GM18951 (cell line): ENCODE data around the gene MTCL1.

Experiments
- POLR2A ChIP-seq: IDR thresholded peaks from 4 replicates; pipeline ENCODE4 v1.6.1; 2011; ENCODE audit warnings: mild to moderate bottlenecking; ENCODE audit not compliant: insufficient read length, insufficient read depth; ENCODE audit errors: extremely low read depth
- in situ Hi-C: fragments of 300-500 bp; cut with MboI; formaldehyde crosslinking; loops from one replicate; pipeline ENCODE4 v1.12.0; 2022; ENCODE audit warnings: low sequenced_read_pairs, mixed read lengths, inconsistent platforms; ENCODE audit not compliant: unreplicated experiment

MTCL1 gene

GRCh38 chr18:8816816-8817215 lies 111.5 kb downstream of the MTCL1 start:
- in situ Hi-C loops: no loop called here
- TF ChIP-seq POLR2A: no peak

GRCh38 chr18:8818982-8819381 lies 113.6 kb downstream of the MTCL1 start:
- in situ Hi-C loops: no loop called here

GRCh38 chr18:8820396-8821082 lies 115.2 kb downstream of the MTCL1 start:
- in situ Hi-C loops: no loop called here

More at GRCh38 chr18:8818982-8819381, 113.6 kb downstream of the MTCL1 start:
- TF ChIP-seq POLR2A: no peak

GRCh38 chr18:8821083-8821465 lies 115.7 kb downstream of the MTCL1 start:
- in situ Hi-C loops: no loop called here
- no peak for TF ChIP-seq POLR2A

More at GRCh38 chr18:8820396-8821082, 115.2 kb downstream of the MTCL1 start:
- TF ChIP-seq POLR2A: no peak

GRCh38 chr18:8821531-8821930 lies 116.2 kb downstream of the MTCL1 start:
- in situ Hi-C loops: no loop called here
- no peak for TF ChIP-seq POLR2A

GRCh38 chr18:8822643-8823042 lies 117.3 kb downstream of the MTCL1 start:
- in situ Hi-C loops: no loop called here
- TF ChIP-seq POLR2A: no peak

GRCh38 chr18:8823530-8823929 lies 118.2 kb downstream of the MTCL1 start:
- in situ Hi-C loops: no loop called here
- TF ChIP-seq POLR2A: no peak

- TF ChIP-seq POLR2A: no peak
- in situ Hi-C loops: no loop called here
These were observed 119.5 kb downstream of the MTCL1 start for GRCh38 chr18:8824846-8825245.

GRCh38 chr18:8825273-8825672 lies 119.9 kb downstream of the MTCL1 start:
- no peak for TF ChIP-seq POLR2A
- in situ Hi-C loops: no loop called here

- TF ChIP-seq POLR2A: no peak
- in situ Hi-C loops: no loop called here
These were observed 120.5 kb downstream of the MTCL1 start for GRCh38 chr18:8825729-8826375.

GRCh38 chr18:8826514-8826913 lies 121.2 kb downstream of the MTCL1 start:
- TF ChIP-seq POLR2A: no peak
- in situ Hi-C loops: no loop called here

GRCh38 chr18:8826971-8827370 lies 121.6 kb downstream of the MTCL1 start:
- no peak for TF ChIP-seq POLR2A
- in situ Hi-C loops: no loop called here

GRCh38 chr18:8828300-8828699 lies 122.9 kb downstream of the MTCL1 start:
- no peak for TF ChIP-seq POLR2A
- in situ Hi-C loops: no loop called here

GRCh38 chr18:8828798-8829197 lies 123.4 kb downstream of the MTCL1 start:
- in situ Hi-C loops: no loop called here
- no peak for TF ChIP-seq POLR2A

- no peak for TF ChIP-seq POLR2A
- in situ Hi-C loops: no loop called here
These were observed 125.0 kb downstream of the MTCL1 start for GRCh38 chr18:8830067-8831060.
